HG03066 (cell line): ENCODE data around the gene RETREG3.
"Not testable (repeated sequence)": the region's sequence is repeated elsewhere in the genome, so short reads cannot be mapped to it uniquely, and the experiment has no call there.

Source experiments
- ATAC-seq: cut with Tn5 transposase; IDR thresholded peaks from one replicate; pipeline ENCODE4 v1.9.1; 2021; ENCODE audit warnings: low read depth; ENCODE audit not compliant: unreplicated experiment

RETREG3 gene

DNA sequence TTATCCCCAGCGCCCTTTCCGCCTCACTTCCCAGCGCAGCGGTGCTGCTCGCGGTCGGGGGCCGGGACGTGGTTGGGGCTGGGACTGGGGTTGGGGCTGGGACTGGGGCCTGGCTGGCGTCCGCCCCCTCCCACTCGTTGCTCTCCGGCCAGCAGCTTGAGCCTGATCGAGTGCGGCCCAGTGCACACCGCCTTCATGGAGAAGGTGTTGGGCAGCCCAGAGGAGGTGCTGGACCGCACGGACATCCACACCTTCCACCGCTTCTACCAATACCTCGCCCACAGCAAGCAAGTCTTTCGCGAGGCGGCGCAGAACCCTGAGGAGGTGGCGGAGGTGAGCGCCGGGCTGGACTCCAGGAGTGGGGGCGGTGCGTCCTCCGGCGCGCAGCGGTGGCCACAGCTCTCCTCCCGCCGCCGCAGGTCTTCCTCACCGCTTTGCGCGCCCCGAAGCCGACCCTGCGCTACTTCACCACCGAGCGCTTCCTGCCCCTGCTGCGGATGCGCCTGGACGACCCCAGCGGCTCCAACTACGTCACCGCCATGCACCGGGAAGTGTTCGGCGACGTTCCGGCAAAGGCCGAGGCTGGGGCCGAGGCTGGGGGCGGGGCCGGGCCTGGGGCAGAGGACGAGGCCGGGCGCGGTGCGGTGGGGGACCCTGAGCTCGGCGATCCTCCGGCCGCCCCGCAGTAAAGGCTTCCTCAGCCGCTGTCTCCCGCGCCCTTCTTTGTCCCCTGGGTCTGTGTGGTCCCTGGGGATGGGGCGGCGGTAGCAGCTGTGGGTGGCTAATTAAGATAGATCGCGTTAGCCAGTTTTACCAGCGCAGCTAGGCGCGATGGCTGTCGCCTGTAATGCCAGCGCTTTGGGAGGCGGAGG is 54.7 kb downstream of the RETREG3 start:
- ATAC-seq: peak; percentile 60

DNA sequence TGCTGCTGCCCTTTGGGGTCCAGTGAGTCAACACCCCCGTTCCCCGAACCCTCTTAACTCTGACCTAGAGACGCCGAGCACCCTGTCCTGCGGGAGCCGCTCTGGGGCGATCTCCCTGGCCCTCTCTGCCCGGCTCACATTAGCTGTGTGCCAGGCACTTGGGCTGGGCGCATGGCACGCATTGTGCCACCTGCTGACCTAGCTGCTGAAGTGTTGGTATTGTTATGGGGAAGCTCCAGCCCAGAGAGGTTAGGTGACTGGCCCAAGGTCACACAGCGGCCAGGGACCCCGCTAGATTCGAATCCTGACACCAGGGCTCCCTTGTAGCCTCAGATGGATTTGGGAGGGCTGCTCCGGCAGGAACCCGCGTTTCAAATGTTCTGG is 55.3 kb downstream of the RETREG3 start:
- no peak for ATAC-seq

DNA sequence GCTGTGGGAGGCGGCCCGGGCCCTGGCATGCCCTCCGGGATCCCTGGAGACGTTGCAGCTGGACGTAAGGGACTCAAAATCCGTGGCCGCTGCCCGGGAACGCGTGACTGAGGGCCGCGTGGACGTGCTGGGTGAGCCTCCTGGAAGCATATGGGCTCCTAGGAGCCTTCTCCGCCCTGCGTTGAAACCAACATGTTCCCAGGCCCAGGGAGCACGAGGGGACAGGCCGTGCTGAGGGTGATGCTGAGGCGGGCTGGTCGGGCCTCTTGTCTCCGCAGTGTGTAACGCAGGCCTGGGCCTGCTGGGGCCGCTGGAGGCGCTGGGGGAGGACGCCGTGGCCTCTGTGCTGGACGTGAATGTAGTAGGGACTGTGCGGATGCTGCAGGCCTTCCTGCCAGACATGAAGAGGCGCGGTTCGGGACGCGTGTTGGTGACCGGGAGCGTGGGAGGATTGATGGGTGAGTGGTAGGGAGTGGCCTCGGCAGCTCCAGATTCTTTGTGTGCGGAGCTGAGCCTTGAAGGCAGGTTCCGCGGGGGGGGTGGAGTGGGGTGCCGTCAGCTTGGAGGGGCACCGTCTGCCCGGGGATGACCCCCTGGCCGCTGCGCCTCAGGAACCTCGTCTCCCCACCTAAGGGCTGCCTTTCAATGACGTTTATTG is 55.9 kb downstream of the RETREG3 start:
- ATAC-seq: no peak

DNA sequence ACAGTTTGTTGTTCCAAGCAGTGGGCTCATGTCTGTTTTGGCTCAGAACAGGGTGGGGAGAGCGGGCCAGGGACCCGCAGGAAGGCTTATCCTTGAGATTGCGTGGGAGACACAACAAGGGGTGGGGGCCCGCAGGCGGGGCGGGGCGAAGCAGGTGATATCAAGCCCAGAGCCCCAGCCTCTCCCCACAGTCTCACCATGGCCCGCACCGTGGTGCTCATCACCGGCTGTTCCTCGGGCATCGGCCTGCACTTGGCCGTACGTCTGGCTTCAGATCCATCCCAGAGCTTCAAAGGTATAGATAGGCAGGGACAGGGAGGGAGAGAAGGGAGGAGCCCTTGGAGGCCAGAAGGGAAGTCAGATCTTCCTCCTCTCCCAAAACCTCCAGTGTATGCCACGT is 56.4 kb downstream of the RETREG3 start, which contains the start of gene HSD17B1:
HSD17B1 (plus strand) TSS at position 188 of the 400 bp plus-strand sequence; CDS start at position 199, 11 bp downstream.
- ATAC-seq: not testable (repeated sequence)

DNA sequence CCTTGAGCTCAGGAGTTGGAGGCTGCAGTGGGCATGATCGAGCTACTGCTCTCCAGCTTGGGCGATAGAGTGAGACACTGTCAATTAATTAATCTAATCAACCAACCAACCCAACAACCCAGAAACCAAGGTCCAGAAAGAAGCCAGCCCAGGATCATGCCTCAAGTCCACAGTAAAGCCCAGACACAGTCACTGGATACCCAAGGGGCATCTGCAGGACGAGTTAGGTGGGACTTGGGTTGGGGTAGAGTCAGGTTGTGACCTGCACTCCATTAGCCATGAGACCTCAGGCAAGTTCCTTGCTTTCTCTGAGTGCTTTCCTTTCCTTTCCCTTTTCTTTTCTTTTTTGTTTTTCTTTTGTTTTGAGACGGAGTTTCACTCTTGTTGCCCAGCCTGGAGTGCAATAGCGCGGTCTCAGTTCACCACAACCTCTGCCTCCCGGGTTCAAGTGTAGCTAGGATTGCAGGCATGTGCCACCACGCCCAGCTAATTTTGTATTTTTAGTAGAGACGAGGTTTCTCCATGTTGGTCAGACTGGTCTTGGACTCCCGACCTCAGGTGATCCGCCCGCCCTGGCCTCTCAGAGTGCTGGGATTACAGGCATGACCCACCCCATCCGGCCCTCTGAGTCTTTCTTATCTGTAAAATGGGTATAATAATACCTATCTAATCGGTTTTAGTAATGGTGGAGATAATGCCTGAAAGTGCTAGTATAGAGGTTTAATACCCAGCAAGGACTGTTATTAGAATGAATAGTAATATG is 60.0 kb downstream of the RETREG3 start:
- ATAC-seq: no peak

DNA sequence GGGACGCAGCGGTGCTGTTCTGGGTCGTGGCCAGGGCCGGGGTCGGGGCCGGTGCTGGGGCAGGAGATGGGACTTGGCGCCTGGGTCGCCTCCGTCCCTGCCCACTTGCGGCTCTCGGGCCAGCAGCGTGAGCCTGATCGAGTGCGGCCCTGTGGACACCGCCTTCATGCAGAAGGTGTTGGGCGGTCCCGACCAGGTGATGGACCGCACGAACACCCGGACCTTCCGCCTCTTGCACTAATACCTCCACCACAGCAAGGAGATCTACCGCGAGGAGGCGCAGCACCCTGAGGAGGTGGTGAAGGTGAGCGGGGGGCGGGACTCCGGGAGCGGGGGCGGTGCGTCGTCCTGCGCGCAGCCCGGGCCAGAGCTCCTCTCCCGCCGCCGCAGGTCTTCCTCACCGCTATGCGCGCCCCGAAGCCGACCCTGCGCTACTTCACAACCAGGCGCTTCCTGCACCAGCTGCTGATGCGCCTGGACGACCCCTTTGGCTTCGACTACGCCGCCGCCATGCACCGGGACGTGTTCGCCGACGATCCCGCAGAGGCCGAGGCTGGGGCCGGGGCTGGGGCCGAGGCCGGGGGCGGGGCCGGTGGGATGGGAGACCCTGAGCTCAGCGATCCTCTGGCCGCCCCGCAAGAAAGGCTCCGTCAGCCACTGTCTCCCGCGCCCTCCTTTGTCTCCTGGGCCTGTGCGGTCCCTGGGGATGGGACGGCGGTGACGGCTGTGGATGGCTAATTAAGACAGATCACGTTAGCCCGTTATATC is 60.9 kb downstream of the RETREG3 start:
- ATAC-seq: no peak

DNA sequence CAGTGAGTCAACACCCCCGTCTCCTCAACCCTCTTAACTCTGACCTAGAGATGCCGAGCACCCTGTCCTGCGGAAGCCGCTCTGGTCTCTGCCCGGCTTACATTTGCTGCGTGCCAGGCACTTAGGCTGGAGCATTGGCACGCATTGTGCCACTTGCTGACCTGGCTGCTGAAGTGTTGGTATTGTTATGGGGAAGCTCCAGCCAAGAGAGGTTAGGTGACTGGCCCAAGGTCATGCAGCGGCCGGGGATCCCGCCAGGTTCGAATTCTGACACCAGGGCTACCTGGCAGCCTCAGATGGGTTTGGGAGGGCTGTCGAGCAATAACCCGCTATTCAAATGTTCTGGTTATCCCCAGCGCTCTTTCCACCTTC is 61.5 kb downstream of the RETREG3 start:
- no peak for ATAC-seq

DNA sequence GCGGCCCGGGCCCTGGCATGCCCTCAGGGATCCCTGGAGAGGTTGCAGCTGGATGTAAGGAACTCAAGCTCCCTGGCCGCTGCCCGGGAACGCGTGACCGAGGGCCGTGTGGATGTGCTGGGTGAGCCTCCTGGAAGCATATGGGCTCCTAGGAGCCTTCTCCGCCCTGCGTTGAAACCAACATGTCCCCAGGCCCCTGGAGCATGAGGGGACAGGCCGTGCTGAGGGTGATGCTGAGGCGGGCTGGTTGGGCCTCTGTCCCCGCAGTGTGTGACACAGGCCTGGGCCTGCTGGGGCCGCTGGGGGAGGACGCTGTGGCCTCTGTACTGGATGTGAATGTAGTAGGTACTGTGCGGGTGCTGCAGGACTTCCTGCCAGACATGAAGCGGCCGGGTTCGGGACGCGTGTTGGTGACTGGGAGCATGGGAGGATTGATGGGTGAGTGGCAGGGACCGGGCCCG is 62.1 kb downstream of the RETREG3 start:
- no peak for ATAC-seq

DNA sequence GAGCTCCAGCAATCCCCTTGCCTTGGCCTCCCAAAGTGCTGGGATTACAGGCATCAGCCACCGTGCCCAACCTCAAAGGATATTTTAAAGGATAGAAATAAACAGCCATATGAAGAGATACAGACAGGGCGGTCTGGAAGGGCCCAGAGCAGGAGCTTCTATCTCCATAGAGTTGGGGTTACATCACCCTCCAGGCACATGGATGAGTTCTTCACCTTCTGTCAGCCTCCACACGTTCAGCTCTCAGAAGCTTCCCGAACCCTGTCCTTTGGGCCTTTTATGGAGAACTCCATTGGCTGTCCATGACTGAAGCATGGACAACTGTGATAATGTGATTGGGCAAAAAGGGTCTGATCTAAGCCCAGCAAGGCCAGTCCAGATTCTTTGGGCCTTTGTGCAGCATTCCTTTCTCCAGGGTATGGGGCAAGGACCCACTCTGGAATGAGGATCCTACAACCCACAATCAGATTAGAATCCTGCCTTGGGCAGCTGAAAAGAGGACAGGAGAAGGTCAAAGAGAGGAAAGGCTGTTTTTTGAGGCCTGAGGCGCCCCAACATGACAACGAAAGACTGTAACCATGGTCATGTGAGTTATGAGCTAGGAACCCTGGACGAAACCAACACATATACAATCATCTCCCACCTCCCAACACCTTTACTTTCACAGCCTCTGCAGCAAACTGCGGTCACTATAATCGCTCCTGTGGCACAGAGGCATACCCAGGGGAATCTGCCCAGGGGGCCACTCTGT is 63.2 kb downstream of the RETREG3 start:
- ATAC-seq: not testable (repeated sequence)

DNA sequence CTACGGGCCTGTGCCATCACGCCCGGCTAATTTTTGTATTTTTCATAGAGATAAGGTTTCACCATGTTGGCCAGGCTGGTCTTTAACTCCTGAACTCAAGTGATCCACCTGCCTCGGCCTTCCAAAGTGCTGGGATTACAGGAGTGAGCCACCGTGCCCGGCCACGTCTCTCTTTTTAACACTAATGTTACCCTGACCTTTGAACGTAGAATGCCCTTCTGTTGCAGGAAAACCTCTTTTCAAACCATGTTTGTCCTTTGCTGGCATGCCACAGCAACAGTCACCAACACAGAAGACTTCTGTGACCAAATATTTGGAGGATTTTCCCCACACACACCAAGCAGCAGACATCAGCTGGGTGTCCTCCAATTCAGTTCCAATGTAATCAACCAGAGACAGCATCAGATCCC is 64.3 kb downstream of the RETREG3 start:
- no peak for ATAC-seq

DNA sequence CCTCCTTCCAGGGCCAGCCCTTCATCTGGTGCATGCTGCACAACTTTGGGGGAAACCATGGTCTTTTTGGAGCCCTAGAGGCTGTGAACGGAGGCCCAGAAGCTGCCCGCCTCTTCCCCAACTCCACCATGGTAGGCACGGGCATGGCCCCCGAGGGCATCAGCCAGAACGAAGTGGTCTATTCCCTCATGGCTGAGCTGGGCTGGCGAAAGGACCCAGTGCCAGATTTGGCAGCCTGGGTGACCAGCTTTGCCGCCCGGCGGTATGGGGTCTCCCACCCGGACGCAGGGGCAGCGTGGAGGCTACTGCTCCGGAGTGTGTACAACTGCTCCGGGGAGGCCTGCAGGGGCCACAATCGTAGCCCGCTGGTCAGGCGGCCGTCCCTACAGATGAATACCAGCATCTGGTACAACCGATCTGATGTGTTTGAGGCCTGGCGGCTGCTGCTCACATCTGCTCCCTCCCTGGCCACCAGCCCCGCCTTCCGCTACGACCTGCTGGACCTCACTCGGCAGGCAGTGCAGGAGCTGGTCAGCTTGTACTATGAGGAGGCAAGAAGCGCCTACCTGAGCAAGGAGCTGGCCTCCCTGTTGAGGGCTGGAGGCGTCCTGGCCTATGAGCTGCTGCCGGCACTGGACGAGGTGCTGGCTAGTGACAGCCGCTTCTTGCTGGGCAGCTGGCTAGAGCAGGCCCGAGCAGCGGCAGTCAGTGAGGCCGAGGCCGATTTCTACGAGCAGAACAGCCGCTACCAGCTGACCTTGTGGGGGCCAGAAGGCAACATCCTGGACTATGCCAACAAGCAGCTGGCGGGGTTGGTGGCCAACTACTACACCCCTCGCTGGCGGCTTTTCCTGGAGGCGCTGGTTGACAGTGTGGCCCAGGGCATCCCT is 65.7 kb downstream of the RETREG3 start:
- ATAC-seq: no peak

DNA sequence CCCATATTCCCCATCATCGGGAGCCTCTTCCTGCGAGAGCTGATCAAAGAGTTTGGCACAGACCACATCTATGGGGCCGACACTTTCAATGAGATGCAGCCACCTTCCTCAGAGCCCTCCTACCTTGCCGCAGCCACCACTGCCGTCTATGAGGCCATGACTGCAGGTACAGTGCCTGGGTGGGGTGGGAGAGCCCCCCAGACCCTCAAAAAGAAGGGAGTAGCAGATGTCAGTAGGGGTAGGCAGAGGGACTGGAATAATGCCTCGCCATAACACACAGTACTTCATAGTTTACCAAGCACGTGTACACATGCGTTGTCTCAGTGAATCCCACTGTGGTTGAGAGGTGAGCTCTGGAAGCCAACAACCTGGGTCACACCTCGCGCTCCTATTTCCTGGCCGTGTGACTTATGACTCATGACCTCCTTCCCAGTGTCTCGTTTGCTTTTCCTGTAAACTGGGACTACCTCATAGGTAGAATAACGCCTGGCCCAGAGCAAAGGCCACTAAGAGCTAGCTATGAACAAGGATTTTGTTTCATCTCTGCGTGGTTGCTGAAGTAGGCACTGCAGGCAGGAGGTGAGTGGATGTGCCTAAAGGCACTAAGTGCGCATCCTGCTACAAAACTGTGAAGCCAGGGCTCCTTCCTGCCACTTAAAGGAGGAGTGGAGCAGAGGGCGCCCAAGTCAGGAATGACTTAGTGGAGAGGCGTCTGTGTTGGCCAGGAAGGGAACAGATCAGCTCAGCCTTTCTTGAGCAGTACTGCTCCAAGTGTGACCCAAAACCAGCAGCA is 67.9 kb downstream of the RETREG3 start:
- ATAC-seq: no peak

DNA sequence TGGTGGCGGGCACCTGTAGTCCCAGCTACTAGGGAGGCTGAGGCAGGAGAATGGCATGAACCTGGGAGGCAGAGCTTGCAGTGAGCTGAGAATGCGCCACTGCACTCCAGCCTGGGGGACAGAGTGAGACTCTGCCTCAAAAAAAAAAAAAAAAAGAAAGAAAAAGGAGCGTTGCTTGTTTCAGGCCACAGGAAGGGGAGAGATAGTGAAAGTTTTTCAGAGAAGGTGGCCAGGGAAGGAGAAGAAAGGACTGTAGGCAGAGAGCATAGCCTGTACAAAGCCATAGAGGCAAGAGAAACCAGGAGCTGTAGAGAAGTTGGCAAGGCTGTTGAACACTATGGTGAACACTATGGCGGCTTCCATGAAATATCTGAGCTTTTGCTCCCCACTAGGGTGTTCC is 68.6 kb downstream of the RETREG3 start:
- not testable (repeated sequence) for ATAC-seq

DNA sequence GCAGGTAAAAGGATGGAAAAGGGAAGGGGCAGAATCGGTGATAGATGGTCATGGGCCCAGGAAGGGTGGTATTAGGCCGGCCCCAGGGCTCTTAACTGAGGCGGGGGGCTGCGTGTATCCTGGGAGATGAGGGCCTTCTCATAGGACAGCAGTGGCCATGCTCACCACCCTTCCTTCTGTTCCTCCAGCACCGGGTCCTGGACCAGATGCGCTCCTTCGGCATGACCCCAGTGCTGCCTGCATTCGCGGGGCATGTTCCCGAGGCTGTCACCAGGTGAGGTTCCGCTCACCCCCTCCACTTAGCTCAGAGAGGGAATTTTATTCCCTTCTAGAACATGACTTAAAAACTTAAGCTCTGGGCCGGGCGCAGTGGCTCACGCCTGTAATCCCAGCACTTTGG is 70.7 kb downstream of the RETREG3 start:
- ATAC-seq: no peak

DNA sequence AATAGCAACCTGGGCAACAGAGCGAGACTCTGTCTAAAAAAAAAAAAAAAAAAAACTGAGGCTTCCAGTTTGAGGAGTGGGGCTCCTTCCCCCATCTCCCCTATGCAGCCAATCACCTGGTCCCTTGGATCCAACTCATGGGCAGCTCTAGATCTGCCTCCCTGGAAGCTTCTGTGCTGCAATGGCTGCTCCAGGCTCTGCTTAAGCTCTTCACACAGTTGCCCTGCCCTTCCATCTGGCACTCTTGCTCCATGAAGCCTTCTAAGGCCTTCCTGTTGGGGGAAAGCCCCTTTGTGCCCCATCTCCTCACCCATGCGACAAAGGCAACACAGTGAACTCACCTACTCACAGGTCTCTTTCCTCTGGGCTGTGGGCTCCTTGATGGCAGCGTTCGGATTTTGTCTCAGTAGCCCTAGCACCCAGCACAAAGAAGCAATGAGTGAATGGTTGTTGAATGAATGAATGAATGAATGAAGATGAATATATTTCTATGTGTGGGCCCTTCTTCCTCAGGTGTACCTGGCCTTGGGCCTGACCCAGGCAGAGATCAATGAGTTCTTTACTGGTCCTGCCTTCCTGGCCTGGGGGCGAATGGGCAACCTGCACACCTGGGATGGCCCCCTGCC is 71.2 kb downstream of the RETREG3 start:
- ATAC-seq: no peak

DNA sequence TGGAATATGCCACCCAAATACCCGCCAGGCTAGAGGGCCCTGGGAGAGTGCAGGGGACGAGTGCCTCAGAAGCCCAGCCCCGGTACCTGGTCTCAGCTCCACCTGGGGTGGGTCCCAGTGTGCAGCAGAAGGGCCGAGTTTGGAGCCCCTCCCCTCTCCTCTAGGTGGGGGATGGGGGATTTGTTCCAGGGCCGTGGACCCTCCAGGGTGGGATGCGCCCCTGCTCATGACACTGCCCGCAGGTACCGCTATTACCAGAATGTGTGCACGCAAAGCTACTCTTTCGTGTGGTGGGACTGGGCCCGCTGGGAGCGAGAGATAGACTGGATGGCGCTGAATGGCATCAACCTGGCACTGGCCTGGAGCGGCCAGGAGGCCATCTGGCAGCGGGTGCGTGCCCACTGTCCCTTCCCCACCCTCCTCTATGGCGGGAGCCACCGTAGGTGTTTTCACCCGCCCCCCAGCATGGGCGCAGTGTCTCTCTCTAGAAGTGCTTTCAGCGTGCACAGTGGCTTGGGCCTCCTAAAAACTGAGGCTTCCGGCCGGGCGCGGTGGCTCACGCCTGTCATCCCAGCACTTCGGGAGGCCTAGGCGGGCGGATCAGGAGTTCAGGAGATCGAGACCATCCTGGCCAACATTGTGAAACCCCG is 71.9 kb downstream of the RETREG3 start:
- ATAC-seq: no peak
